Activated CD8-positive, alpha-beta T cell treated with anti-CD3 and anti-CD28 coated beads for 36 hours (primary cell): ENCODE results near the gene RPS29. TPM values are rescaled to one million over a fixed set of nuclear protein-coding genes. Genes with fewer than 3 reads are reported as not detected.

Experiments used
- ATAC-seq: fragments of 200-7000 bp; cut with Tn5 transposase; one replicate; pipeline ENCODE4 v1.10.0; 2021; ENCODE audit warnings: mild to moderate bottlenecking, moderate library complexity
- CTCF ChIA-PET: fragments of 350-600 bp; sonication (Branson Sonifier 250); formaldehyde crosslinking; loops from one replicate; lab custom pipeline; 2021; ENCODE audit warnings: antibody characterized with exemption; lab: Charles Lee
- POLR2A ChIA-PET: fragments of 350-600 bp; sonication (Branson Sonifier 250); formaldehyde crosslinking; loops from one replicate; lab custom pipeline; 2021; ENCODE audit warnings: antibody characterized with exemption; lab: Charles Lee
- DNase-seq: peaks from one replicate; pipeline ENCODE4 v3.0.0-alpha.2; 2020
- H3K27ac Mint-ChIP-seq: one replicate; pipeline ENCODE4 v1.8.0; 2021; ENCODE audit warnings: mild to moderate bottlenecking, mixed read lengths
- H3K27me3 Mint-ChIP-seq: one replicate; pipeline ENCODE4 v1.8.0; 2021; ENCODE audit warnings: mixed read lengths
- H3K36me3 Mint-ChIP-seq: one replicate; pipeline ENCODE4 v1.8.0; 2021; ENCODE audit warnings: low read depth, mixed read lengths
- H3K4me1 Mint-ChIP-seq: one replicate; pipeline ENCODE4 v1.8.0; 2021; ENCODE audit warnings: low read depth, mixed read lengths
- H3K4me3 Mint-ChIP-seq: one replicate; pipeline ENCODE4 v1.8.0; 2021; ENCODE audit warnings: mild to moderate bottlenecking, moderate library complexity, mixed read lengths
- H3K9me3 Mint-ChIP-seq: one replicate; pipeline ENCODE4 v1.8.0; 2021; ENCODE audit warnings: mixed read lengths
- intact Hi-C: fragments of 100-400 bp; cut with micrococcal nuclease; formaldehyde crosslinking; loops from one replicate; pipeline ENCODE4 v1.10.0; 2022
- total RNA-seq, 2 experiments: library from RNA; stranded (reverse); gene quantifications; one replicate each; pipeline ENCODE4 v1.2.3, GENCODE V29; 2021
- TF ChIP-seq, protein P1 (sequence below): fragments of 200-600 bp; IDR thresholded peaks from one replicate; pipeline ENCODE4 v1.8.0; 2022; ENCODE audit warnings: antibody characterized with exemption, mild to moderate bottlenecking

The RPS29 gene
- total RNA-seq, 2 experiments from 2014 or later, result 2,041 to 2,284 TPM

DNA sequence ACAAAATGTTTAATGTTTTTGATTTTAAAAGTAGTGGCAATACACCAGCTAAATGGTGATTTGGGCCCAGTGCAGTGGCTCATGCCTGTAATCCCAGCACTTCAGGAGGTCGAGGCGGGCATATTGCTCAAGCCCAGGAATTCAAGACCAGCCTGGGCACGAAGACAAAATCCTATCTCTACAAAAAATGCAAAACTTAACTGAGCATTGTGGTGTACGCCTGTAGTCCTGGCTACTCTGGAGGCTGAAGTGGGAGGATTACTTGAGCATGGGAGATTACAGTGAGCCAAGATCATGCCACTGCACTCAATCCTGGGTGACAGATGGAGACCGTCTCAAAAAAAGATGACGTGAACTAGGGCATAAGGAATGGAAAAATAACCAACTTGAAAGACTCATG is 29.6 kb upstream of the RPS29 start:
- TF ChIP-seq, protein P1, sequence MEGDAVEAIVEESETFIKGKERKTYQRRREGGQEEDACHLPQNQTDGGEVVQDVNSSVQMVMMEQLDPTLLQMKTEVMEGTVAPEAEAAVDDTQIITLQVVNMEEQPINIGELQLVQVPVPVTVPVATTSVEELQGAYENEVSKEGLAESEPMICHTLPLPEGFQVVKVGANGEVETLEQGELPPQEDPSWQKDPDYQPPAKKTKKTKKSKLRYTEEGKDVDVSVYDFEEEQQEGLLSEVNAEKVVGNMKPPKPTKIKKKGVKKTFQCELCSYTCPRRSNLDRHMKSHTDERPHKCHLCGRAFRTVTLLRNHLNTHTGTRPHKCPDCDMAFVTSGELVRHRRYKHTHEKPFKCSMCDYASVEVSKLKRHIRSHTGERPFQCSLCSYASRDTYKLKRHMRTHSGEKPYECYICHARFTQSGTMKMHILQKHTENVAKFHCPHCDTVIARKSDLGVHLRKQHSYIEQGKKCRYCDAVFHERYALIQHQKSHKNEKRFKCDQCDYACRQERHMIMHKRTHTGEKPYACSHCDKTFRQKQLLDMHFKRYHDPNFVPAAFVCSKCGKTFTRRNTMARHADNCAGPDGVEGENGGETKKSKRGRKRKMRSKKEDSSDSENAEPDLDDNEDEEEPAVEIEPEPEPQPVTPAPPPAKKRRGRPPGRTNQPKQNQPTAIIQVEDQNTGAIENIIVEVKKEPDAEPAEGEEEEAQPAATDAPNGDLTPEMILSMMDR, result no peak
- CTCF ChIA-PET, result no interaction called here
- POLR2A ChIA-PET, result interaction anchor here (1.3 kb wide), 1 partner anchor 16 kb away, joined by 3 read pairs; no protein-coding TSS in a partner anchor
- intact Hi-C loops, result no loop called here
- Mint-ChIP-seq H3K27ac (peak overlapping the region; percentile 61), H3K9me3 (no peaks in the 10 kb centered on the region), H3K4me3 (no peak overlapping the region), H3K36me3 (peaks cover 44% of the 10 kb centered on the region), H3K27me3 (no peaks in the 10 kb centered on the region), H3K4me1 (peaks cover 18% of the 10 kb centered on the region)
- DNase-seq (no peak), ATAC-seq (no peak)

DNA sequence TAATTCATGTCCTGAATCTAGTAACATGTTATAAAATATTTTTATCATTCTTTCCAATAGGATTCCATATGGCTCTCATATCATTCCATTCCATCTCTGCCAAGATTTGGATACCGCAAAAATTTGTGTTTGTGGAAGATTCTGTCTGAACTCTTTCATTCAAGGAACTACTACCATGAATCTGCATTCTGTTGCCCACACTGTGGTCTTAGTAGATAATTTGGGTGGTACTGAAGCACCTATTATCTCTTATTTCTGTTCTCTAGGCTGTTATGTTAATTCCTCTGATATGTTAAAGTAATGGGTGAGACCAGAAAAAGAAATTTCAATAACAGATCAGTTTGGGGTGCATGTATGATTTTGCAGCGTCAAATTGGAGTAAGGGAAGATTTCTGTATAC is 28.0 kb upstream of the RPS29 start:
- intact Hi-C loops, result no loop called here
- TF ChIP-seq, protein P1, result no peak
- Mint-ChIP-seq H3K36me3 (peaks cover 38% of the 10 kb centered on the region), H3K9me3 (no peaks in the 10 kb centered on the region), H3K4me1 (peaks cover 18% of the 10 kb centered on the region), H3K27me3 (no peaks in the 10 kb centered on the region), H3K4me3 (no peak overlapping the region), H3K27ac (no peak overlapping the region)
- ChIA-PET POLR2A (interaction anchor here (1.1 kb wide), 1 partner anchor 27 kb away, joined by 4 read pairs; no protein-coding TSS in a partner anchor), CTCF (no interaction called here)
- ATAC-seq (no peak), DNase-seq (no peak)

DNA sequence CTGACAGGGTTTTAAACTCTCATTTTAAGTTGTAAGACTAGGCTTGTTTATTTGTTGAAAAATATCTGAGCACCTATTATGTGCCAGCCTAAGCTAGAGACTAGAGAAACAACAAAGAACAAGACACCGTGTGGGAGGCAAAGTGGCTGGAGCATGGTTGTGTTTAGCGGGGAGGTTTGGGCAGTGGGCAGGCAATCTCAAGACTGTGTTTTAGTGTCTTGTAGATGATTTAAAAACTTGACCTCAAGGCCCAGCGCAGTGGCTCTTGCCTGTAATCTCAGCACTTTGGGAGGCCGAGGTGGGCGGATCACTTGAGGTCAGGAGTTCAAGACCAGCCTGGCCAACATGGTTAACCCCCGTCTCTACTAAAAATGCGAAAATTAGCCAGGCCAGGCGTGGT is 26.5 kb upstream of the RPS29 start:
- H3K27ac Mint-ChIP-seq, result no peak overlapping the region
- TF ChIP-seq, protein P1, result no peak
- H3K4me1 Mint-ChIP-seq, result peaks cover 8% of the 10 kb centered on the region
- CTCF ChIA-PET, result interaction anchor here (0.9 to 1.9 kb wide), 3 partner anchors 8 to 25 kb away, joined by 3 to 4 read pairs (median 3); partner anchors contain the start of genes MGAT2 and RPL36AL
- no peak for ATAC-seq
- POLR2A ChIA-PET, result no interaction called here
- no peaks in the 10 kb centered on the region for H3K27me3 Mint-ChIP-seq
- H3K4me3 Mint-ChIP-seq, result no peak overlapping the region
- H3K36me3 Mint-ChIP-seq, result peaks cover 32% of the 10 kb centered on the region
- no peaks in the 10 kb centered on the region for H3K9me3 Mint-ChIP-seq
- intact Hi-C loops, result no loop called here
- DNase-seq, result no peak

DNA sequence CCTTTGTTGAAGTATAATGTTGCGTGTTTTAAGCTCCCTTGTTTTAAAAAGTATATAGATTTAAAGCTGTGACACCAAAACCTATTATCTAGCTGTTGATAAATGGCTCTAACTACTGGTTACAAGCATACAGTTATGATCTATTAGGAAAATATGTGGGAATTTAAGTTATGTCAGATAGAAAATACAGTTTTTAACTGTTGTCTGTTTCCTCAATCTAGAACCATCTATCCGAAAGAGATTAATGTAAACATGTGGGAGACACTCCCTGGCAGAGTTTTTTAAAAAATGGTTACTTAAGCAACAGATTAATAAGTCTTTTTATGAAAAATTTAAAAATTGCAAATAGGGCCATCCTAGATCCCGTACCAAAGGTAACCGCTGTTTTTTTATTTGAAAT is 26.1 kb upstream of the RPS29 start:
- peaks cover 4% of the 10 kb centered on the region for H3K4me1 Mint-ChIP-seq
- TF ChIP-seq, protein P1, result no peak
- POLR2A ChIA-PET, result interaction anchor here (1.1 kb wide), 1 partner anchor 26 kb away, joined by 3 read pairs; the partner anchor contains the start of gene RPS29
- no peaks in the 10 kb centered on the region for H3K9me3 Mint-ChIP-seq
- no peak overlapping the region for H3K4me3 Mint-ChIP-seq
- no peaks in the 10 kb centered on the region for H3K27me3 Mint-ChIP-seq
- intact Hi-C loops, result no loop called here
- peaks cover 28% of the 10 kb centered on the region for H3K36me3 Mint-ChIP-seq
- DNase-seq (no peak), ATAC-seq (no peak)
- CTCF ChIA-PET, result interaction anchor here (0.9 to 1.9 kb wide), 3 partner anchors 9 to 25 kb away, joined by 3 to 4 read pairs (median 3); partner anchors contain the start of genes MGAT2 and RPL36AL
- H3K27ac Mint-ChIP-seq, result no peak overlapping the region

DNA sequence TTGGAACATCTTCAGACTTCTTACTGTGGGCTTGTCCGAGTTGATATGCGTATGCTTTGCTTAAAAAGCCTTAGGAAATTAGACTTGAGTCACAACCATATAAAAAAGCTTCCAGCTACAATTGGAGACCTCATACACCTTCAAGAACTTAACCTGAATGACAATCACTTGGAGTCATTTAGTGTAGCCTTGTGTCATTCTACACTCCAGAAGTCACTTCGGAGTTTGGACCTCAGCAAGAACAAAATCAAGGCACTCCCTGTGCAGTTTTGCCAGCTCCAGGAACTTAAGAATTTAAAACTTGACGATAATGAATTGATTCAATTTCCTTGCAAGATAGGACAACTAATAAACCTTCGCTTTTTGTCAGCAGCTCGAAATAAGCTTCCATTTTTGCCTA is 21.4 kb upstream of the RPS29 start:
- ChIA-PET CTCF (interaction anchor here (1.4 kb wide), 1 partner anchor 21 kb away, joined by 5 read pairs; no protein-coding TSS in a partner anchor), POLR2A (interaction anchor here (1.2 to 1.8 kb wide), 3 partner anchors 9 to 21 kb away, joined by 3 to 4 read pairs (median 4); partner anchors contain the start of genes MGAT2, RPL36AL and RPS29)
- H3K9me3 Mint-ChIP-seq, result no peaks in the 10 kb centered on the region
- TF ChIP-seq, protein P1, result no peak
- intact Hi-C loops, result no loop called here
- peaks cover 10% of the 10 kb centered on the region for H3K4me1 Mint-ChIP-seq
- no peaks in the 10 kb centered on the region for H3K27me3 Mint-ChIP-seq
- DNase-seq (no peak), ATAC-seq (no peak)
- no peak overlapping the region for H3K4me3 Mint-ChIP-seq
- no peak overlapping the region for H3K27ac Mint-ChIP-seq
- peaks cover 29% of the 10 kb centered on the region for H3K36me3 Mint-ChIP-seq
